ENCODE measurements around the gene PLK3.

The PLK3 gene

DNA sequence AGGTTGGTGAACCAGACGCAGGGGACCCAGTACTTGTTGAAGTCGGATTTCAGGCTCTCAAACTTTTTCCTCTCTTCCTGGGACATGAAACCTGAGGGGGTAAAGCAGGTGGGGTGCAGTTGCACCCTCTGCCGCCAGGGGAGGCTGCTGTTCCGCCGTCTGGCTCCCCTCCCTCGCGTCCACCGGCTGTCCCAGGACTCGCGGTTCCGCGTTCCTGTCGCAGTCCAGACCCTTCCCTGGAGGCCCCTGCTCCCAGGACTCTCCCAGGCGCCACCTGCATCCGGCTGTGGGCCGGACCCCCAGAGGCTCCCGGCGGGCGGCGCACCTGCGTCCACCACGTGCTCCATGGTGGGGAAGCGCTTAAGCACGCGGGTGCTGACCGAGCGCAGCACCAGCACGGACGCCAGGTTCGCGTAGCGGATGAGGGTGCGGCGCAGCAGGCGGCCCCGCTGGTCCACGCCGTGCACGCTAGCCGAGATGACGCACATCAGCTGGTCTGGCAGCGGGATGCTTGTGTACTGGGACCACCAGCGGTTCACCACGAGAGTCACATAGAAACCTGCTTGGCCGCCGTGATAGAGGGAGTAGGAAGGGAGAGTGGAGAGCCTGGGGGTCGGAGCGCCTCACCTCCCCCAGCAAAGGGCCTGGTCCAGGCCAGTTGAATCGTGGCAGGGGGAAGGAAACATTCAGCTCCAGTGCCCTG lies 13.9 kb upstream of the PLK3 start:
- H3K27me3 ChIP-seq (ENCODE audit: insufficient read depth, poor library complexity, severe bottlenecking) = no peaks in the 10 kb centered on the region
- DNase-seq (ENCODE audit: low read depth in 1 of 2, low spot score in 1 of 2) = peak; percentile 69 to 81
- H3K27ac ChIP-seq (replicated peaks) = peak overlapping the region; percentile 35
- TF ChIP-seq GABPA (IDR thresholded peaks at IDR 0.05; ENCODE audit: low read depth) (no peak), POLR2AphosphoS5 (IDR thresholded peaks at IDR 0.05; ENCODE audit: low read depth) (peak; percentile 87), SPI1 (IDR thresholded peaks at IDR 0.05; ENCODE audit: borderline replicate concordance, low read depth) (peak; percentile 11; the same call in 1 of the 2 replicates)
- TF ChIP-seq, protein P1, sequence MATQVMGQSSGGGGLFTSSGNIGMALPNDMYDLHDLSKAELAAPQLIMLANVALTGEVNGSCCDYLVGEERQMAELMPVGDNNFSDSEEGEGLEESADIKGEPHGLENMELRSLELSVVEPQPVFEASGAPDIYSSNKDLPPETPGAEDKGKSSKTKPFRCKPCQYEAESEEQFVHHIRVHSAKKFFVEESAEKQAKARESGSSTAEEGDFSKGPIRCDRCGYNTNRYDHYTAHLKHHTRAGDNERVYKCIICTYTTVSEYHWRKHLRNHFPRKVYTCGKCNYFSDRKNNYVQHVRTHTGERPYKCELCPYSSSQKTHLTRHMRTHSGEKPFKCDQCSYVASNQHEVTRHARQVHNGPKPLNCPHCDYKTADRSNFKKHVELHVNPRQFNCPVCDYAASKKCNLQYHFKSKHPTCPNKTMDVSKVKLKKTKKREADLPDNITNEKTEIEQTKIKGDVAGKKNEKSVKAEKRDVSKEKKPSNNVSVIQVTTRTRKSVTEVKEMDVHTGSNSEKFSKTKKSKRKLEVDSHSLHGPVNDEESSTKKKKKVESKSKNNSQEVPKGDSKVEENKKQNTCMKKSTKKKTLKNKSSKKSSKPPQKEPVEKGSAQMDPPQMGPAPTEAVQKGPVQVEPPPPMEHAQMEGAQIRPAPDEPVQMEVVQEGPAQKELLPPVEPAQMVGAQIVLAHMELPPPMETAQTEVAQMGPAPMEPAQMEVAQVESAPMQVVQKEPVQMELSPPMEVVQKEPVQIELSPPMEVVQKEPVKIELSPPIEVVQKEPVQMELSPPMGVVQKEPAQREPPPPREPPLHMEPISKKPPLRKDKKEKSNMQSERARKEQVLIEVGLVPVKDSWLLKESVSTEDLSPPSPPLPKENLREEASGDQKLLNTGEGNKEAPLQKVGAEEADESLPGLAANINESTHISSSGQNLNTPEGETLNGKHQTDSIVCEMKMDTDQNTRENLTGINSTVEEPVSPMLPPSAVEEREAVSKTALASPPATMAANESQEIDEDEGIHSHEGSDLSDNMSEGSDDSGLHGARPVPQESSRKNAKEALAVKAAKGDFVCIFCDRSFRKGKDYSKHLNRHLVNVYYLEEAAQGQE (IDR thresholded peaks at IDR 0.05; ENCODE audit: insufficient replicate concordance, low read depth) = peak; percentile 14
- TF ChIP-seq, protein P2, sequence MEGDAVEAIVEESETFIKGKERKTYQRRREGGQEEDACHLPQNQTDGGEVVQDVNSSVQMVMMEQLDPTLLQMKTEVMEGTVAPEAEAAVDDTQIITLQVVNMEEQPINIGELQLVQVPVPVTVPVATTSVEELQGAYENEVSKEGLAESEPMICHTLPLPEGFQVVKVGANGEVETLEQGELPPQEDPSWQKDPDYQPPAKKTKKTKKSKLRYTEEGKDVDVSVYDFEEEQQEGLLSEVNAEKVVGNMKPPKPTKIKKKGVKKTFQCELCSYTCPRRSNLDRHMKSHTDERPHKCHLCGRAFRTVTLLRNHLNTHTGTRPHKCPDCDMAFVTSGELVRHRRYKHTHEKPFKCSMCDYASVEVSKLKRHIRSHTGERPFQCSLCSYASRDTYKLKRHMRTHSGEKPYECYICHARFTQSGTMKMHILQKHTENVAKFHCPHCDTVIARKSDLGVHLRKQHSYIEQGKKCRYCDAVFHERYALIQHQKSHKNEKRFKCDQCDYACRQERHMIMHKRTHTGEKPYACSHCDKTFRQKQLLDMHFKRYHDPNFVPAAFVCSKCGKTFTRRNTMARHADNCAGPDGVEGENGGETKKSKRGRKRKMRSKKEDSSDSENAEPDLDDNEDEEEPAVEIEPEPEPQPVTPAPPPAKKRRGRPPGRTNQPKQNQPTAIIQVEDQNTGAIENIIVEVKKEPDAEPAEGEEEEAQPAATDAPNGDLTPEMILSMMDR (IDR thresholded peaks at IDR 0.05; ENCODE audit: insufficient read depth, low read length) = peak; percentile 98
- peak overlapping the region; percentile 34 for H3K4me3 ChIP-seq (replicated peaks; ENCODE audit: insufficient read depth, low read length)

DNA sequence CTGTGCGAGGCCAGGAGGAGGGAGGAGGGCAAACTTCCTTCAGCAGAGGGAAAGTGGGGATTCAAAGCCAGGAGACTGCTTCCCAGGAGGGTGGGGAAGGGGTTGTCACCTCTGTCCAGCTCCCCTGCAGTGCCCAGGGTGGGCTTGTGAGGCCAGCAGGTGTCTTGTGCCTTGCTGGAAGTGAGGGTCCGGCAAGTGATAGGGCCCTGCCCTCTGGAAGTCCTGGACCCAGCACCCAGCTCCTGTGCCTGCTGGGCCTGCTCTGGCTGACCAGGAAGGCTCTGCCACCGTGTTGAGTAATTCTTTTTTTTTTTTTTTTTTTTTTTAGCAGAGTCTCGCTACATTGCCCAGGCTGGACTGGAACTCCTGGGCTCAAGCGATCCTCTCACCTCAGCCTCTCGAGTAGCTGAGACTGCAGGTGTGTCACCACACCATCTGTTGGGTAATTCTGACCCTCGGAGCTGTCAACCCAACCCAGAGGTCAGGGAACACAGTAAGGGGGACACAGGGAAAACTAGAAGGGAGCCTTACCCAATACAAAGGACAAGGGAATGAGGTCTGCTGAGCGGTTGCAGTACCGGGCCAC lies 13.2 kb upstream of the PLK3 start:
- Histone ChIP-seq H3K27me3 (ENCODE audit: insufficient read depth, poor library complexity, severe bottlenecking) (no peaks in the 10 kb centered on the region), H3K27ac (replicated peaks) (no peak overlapping the region), H3K4me3 (replicated peaks; ENCODE audit: insufficient read depth, low read length) (no peak overlapping the region)
- DNase-seq (ENCODE audit: low read depth in 1 of 2, low spot score in 1 of 2) = no peak
- TF ChIP-seq SPI1 (IDR thresholded peaks at IDR 0.05; ENCODE audit: borderline replicate concordance, low read depth) (no peak), GABPA (IDR thresholded peaks at IDR 0.05; ENCODE audit: low read depth) (no peak), POLR2AphosphoS5 (IDR thresholded peaks at IDR 0.05; ENCODE audit: low read depth) (no peak)
- TF ChIP-seq, protein P2 (IDR thresholded peaks at IDR 0.05; ENCODE audit: insufficient read depth, low read length) = no peak
- TF ChIP-seq, protein P1 (IDR thresholded peaks at IDR 0.05; ENCODE audit: insufficient replicate concordance, low read depth) = no peak

DNA sequence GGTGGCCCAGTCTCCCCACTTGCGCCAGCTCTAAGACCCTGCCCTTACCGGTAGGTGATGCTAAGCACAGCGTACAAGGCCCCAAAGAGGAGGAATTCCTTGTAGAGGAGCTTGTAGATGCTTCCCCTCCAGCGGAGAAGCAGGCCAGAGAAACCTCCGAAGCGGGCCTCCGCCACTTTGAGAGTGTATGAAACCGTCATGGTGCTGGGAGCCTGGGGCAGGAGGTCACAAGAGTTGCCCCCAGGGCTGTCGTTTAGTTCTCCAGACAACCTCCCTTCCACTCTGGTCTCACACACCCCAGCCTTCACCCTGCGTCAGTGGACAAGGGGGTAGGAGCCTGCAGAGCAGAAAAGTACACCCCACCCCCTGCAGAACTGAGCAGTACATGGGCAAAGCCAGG lies 12.7 kb upstream of the PLK3 start:
- Histone ChIP-seq H3K27ac (replicated peaks) (no peak overlapping the region), H3K4me3 (replicated peaks; ENCODE audit: insufficient read depth, low read length) (no peak overlapping the region), H3K27me3 (ENCODE audit: insufficient read depth, poor library complexity, severe bottlenecking) (no peaks in the 10 kb centered on the region)
- TF ChIP-seq POLR2AphosphoS5 (IDR thresholded peaks at IDR 0.05; ENCODE audit: low read depth) (no peak), GABPA (IDR thresholded peaks at IDR 0.05; ENCODE audit: low read depth) (no peak), SPI1 (IDR thresholded peaks at IDR 0.05; ENCODE audit: borderline replicate concordance, low read depth) (no peak)
- TF ChIP-seq, protein P1 (IDR thresholded peaks at IDR 0.05; ENCODE audit: insufficient replicate concordance, low read depth) = no peak
- TF ChIP-seq, protein P2 (IDR thresholded peaks at IDR 0.05; ENCODE audit: insufficient read depth, low read length) = no peak
- DNase-seq (ENCODE audit: low read depth in 1 of 2, low spot score in 1 of 2) = no peak
